GM12875 (cell line): ENCODE measurements around the gene NREP.

ENCODE experiments used
- H3K4me3 ChIP-seq: one replicate; pipeline ENCODE4 v1.5.1; 2011; ENCODE audit warnings: low read depth, low read length, control low read depth
- CTCF ChIP-seq: IDR thresholded peaks from 2 replicates; pipeline ENCODE4 v1.5.1; 2011; ENCODE audit warnings: low read depth, mild to moderate bottlenecking, control low read depth, inconsistent platforms, low read length, moderate library complexity, borderline replicate concordance; ENCODE audit not compliant: insufficient read depth

Gene NREP

DNA sequence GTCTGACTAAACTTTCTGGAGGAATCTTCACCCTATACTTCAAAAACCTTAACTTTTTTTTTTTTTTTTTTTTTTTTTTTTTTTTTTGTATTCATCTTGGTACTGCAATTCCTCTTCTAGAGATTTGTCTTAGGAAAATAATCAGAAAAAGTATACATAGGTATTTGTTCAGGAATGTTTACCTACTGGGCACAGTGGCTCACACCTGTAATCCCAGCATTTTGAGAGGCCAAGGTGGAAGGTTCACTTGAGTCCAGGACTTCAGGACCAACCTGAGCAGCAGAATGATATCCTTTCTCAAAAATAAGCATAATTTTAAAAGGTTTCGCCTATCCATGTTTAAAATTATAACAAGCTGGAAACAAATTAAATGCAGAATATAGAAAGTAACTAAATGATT lies 33.3 kb upstream of the NREP start:
- no peak overlapping the region for H3K4me3 ChIP-seq
- TF ChIP-seq CTCF: no peak

GRCh38 chr5:111787006-111787405 lies 30.0 kb upstream of the NREP start:
- no peak overlapping the region for H3K4me3 ChIP-seq
- TF ChIP-seq CTCF: no peak

DNA sequence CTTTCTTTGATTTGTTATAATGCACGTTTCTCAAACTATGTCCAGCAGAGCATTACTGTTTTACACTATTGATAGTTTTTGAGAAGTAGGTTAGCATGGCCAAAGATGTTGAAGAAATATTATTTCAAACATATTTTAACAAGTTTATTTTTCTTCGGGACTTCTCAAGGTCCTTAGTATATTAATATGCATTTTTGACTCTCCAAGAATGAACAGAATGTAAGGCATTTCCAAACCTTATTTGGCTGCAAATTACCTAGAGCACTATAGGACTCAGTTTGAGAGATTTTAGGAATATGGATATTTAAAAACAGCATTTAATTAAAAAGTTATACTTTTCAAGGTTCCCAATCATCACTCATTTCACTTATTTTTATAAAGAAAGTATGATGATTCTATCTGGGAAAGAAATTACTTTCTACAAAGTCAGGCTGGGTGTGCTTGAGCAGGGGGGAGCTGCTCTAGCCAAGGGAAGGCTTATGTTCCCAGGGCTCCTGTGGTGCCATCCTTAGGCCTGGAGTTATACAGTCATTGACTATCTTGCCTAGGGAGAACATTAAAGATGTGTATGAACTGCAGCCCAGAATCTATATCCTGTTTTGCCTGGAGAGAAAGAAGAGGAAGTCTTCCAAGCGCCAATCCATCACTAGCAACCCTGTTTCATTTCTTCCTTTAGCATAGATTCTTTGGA lies 27.6 kb upstream of the NREP start:
- no peak for TF ChIP-seq CTCF
- H3K4me3 ChIP-seq: no peak overlapping the region

DNA sequence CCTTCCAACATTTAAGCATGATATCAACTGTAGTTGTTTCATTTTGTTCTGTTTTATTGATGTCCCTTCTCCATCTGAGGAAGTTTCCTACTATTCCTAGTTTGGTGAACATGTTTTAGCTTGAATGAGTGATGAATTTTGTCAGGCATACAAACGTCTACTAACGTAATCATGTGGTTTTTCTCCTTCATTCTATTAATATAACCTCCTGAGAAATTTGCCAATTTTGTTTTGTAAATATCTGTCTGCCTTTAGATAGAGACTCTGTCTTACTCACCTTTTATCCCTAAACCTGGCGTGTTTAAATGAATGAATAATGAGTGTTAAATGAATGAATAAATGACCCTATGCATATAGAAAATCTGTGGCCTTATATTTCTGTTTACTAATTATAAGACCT lies 26.5 kb upstream of the NREP start:
- H3K4me3 ChIP-seq: no peak overlapping the region
- TF ChIP-seq CTCF: no peak

DNA sequence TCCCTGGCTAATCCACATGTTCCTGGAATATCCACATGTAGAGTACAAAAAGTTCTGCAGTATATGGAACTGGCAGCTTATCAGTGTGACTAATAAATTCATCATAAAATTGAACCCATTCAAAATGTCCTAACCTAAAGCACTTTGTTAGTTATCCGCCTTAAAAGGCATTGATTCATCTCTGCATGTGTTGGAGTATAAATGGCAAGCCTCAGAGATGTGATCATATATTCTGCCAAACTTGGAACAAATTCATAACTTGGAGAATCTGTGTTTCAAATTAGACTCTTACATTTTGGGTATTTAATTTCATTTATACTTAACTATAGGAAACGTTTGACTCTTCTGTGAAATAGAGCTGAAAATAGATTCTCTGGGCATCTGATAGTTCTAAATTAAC lies 25.2 kb upstream of the NREP start:
- no peak overlapping the region for H3K4me3 ChIP-seq
- no peak for TF ChIP-seq CTCF

- TF ChIP-seq CTCF: no peak
- no peak overlapping the region for H3K4me3 ChIP-seq
Observed at GRCh38 chr5:111781200-111781599, 24.2 kb upstream of the NREP start.

- no peak overlapping the region for H3K4me3 ChIP-seq
- TF ChIP-seq CTCF: no peak
Observed at GRCh38 chr5:111779922-111780292, 22.9 kb upstream of the NREP start.
